GM18867 (cell line): Measurements from ENCODE around the gene OR56B1.
"Not testable (repeated sequence)": the region's sequence is repeated elsewhere in the genome, so short reads cannot be mapped to it uniquely, and the experiment has no call there.

ENCODE experiments used
- ATAC-seq: cut with Tn5 transposase; IDR thresholded peaks from one replicate; pipeline ENCODE4 v1.9.1; 2021; ENCODE audit warnings: mild to moderate bottlenecking, moderate library complexity; ENCODE audit not compliant: unreplicated experiment

The OR56B1 gene, protein sequence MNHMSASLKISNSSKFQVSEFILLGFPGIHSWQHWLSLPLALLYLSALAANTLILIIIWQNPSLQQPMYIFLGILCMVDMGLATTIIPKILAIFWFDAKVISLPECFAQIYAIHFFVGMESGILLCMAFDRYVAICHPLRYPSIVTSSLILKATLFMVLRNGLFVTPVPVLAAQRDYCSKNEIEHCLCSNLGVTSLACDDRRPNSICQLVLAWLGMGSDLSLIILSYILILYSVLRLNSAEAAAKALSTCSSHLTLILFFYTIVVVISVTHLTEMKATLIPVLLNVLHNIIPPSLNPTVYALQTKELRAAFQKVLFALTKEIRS

DNA sequence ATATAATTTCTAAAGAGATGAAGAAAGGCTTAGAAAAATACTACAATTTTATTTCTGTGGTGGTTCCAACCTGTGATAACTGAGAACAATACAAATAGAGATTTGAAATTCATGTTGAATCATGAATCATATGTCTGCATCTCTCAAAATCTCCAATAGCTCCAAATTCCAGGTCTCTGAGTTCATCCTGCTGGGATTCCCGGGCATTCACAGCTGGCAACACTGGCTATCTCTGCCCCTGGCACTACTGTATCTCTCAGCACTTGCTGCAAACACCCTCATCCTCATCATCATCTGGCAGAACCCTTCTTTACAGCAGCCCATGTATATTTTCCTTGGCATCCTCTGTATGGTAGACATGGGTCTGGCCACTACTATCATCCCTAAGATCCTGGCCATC lies at the start of gene OR56B1:
Gene OR56B1, plus strand, starts transcription at position 53 of the 400 bp plus-strand sequence. Its CDS starts 69 bp downstream, at position 122.
- ATAC-seq, result no peak

DNA sequence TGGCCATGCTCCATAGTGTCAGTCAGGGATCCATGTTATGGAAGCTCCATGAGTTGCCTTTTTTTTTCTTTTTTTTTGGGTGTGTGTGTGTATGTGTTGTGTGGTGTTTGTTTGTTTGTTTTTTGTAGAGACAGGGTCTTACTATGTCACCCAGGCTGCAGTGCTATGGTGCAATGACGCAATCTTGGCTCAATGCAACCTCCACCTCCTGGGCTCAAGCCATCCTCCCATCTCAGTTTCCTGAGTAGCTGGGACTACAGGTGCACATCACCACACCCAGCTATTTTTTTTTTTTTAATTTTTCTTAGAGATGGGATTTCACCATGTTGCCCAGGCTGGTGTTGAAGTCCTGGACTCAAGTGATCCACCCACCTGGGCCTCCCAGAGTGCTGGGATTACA lies 47.8 kb upstream of the OR56B1 start:
- no peak for ATAC-seq

GRCh38 chr11:5689551-5689983 lies 46.7 kb upstream of the OR56B1 start, which contains the start of gene TRIM22:
TSS of gene TRIM22 (plus strand) at chr11:5689790. CDS start at chr11:5696233, 6,443 bp downstream.
- ATAC-seq, result peak; percentile 78

DNA sequence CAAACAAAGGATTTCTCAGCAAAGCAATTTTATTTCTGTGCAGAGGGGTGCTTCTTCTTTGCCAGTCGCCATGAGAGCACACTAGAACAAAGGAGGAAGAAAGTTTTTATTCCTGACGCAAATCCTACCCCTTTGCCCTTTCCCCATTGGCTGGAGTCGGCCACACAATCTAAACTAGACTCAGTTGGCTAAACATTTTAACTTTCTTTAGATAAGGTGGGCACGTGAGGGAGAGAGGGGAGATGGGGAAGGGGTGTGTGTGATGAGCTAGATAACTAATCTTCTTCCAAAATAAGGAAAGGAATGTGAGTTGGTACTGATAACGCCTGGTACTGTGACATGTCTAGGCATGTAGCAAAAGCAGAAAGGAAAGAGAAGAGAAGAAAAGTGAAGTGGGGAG lies 46.0 kb upstream of the OR56B1 start:
- no peak for ATAC-seq

DNA sequence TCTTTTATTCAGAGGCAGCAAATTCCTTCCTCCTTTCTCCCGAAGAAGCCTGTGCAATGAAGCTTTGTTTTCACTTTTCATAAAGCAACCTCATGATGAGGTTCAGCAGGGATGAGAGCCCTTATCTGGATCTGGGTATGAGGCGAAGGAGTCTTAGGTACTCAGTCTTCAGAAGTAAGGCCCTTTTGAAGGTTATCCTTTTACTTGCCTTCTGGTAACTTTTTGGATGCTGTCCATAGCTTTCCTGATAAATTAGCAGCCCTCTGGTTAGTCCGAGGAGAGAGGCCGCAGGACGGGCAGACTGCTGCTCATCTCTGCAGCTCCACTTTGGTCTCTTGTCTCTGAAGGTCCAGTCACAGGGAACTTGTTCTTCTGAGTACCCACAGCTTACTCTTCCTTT lies 45.5 kb upstream of the OR56B1 start:
- no peak for ATAC-seq

DNA sequence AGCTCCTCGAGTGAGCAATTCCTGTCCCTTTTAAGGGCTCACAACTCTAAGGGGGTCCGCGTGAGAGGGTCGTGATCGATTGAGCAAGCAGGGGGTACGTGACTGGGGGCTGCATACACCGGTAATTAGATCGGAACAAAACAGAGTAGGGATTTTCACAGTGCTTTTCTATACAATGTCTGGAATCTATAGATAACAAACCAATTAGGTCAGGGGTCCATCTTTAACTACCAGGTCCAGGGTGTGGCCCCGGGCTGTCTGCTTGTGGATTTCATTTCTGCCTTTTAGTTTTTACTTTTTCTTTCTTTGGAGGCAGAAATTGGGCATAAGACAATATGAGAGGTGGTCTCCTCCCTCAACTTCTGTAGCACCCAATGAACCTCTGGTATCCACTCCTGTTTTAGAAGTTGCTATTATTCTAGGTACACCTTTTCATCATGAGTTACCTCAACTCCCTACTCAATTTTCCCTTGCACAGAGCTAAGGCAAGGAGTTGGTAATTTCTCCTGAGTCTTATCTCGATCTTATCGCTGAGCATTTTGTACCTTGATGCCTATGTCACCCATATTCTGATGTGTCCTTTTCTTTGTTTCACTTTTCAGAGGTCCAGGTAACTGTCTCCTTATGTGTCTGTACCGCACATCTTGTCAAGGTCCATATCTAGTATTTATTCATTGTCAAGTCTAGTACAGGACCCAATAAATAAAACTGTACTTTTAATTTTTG lies 44.8 kb upstream of the OR56B1 start:
- ATAC-seq, result peak; percentile 22

DNA sequence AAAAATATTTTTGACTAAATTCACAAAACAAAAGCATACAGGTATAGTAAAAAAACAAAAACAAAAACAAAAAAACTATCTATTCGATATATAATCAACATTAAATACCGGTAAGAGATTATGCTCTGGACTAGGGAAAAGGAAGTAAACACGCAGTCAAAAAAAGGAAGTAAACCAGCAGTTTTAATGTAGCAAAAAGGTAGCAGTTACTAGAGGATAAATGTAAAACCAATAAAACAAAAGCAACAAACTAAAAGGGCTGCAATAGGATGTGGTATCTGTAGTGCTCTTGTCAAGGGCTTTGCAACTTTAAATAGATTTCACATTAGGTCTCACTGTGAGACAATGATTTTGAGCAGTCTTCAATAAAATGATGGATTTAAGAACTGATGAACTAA lies 44.3 kb upstream of the OR56B1 start:
- no peak for ATAC-seq

DNA sequence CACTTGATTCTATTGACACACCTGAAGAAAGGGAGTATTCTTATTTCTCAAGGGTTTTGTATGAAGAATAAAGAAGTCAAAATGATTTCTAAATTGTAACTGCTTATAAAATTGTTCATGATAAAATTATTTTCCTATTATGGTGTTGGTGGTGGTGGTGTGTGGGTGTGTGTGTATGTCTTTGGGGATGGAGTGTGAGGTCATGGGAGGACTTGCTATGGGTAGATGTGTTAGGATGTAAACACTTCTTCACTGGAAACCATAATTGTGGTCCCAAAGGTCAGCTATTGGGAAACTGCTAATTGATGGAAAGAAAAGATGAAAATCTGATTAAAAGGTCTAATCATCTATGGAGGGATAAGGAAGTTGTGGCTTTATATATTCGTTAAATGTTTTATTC lies 41.6 kb upstream of the OR56B1 start:
- ATAC-seq, result no peak

GRCh38 chr11:5695580-5695979 lies 40.7 kb upstream of the OR56B1 start:
- ATAC-seq, result no peak

- no peak for ATAC-seq
Measured at GRCh38 chr11:5696210-5696609, 40.0 kb upstream of the OR56B1 start.

DNA sequence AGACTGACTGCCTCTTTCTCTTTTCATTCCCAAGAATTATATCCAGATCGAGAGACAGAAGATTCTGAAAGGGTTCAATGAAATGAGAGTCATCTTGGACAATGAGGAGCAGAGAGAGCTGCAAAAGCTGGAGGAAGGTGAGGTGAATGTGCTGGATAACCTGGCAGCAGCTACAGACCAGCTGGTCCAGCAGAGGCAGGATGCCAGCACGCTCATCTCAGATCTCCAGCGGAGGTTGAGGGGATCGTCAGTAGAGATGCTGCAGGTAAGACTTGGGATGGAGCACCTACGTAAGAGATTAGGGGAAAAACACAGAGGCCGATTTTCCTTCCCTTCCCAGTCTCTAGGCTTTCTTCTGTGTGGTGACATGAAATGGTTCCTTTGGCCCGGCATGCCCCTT lies 38.0 kb upstream of the OR56B1 start:
- ATAC-seq, result no peak

- no peak for ATAC-seq
Measured at GRCh38 chr11:5700421-5701054, 35.7 kb upstream of the OR56B1 start.

DNA sequence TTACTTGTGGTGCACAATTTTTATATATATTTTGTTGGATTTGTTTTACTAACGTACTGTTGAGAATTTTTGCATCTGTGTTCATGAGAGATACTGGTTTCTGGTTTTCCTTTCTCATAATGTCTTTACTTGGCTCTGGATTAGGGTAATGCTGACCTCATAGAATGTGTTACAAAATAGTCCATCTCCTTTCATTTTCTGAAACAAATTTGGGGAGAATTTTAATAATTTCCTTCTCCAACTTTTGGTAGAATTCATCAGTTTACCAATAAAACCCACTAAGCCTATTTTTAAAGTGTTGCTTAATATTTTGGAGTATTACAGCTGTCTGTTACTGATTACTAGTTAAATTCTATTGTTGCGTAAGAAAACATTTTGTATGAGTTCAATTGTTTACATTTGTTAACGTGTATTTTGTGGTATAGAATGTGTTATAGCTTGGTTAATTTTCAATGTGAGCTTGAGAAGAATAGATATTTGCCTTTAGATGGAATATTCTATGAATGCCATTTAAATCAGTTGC lies 35.1 kb upstream of the OR56B1 start:
- no peak for ATAC-seq

GRCh38 chr11:5703741-5704536 lies 32.3 kb upstream of the OR56B1 start:
- peak; percentile 82 for ATAC-seq

DNA sequence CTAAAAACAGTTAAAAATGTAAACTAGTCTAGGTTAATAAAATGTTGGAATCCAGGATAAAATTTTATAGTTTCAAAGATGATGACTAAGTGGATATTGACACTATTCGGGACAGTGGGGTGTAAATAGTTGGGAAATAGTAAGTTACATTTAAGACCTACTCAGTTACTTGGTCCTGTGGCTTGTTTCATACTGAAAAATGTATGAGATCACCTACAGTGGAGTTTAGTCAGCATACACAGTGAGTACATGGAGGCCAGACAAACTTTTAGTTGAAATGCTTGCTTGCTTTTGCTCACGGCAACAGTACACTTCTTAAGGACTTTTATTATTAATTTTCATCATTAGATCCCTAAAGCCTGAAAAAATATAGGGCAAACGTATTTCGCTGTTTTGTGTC lies 30.6 kb upstream of the OR56B1 start:
- ATAC-seq, result no peak

DNA sequence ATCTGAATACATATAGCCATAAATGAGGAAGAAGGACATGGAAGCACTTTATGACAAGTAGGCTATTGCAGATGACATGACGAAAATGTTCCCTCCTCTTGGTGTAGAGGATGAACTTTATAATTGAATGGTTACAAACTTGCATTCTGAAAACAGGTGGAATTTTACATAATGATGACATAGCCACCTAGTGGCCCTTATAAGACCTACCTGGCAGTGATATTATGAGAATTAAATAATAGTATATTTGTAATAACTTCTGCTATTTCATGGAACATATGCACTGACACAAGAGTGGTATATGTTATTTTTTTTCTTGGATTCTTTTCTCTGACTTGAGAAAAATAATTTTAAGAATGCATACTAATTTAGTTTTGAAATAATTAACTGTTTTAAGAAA lies 23.7 kb upstream of the OR56B1 start:
- no peak for ATAC-seq

- no peak for ATAC-seq
Measured at GRCh38 chr11:5713695-5714094, 22.6 kb upstream of the OR56B1 start.

GRCh38 chr11:5716518-5716917 lies 19.7 kb upstream of the OR56B1 start:
- ATAC-seq, result not testable (repeated sequence)

- ATAC-seq, result no peak
Measured at GRCh38 chr11:5719703-5720495, 16.3 kb upstream of the OR56B1 start.

- no peak for ATAC-seq
Measured at GRCh38 chr11:5722622-5723021, 13.6 kb upstream of the OR56B1 start.
